ENCODE measurements around the gene RAB13. TPM values are rescaled to one million over a fixed set of nuclear protein-coding genes. Genes with fewer than 3 reads are reported as not detected.

RAB13 gene
- total and polyA plus RNA-seq, 12 donors: 42.9 to 114 (median 58.1) TPM

GRCh38 chr1:153970346-153970745, 15.8 kb downstream of the RAB13 start:
- Histone ChIP-seq H3K27ac (no peak overlapping the region), H3K36me3 (peaks cover 0 to 28% (median 21%) of the 10 kb centered on the region in 9 donors), H3K4me1 (peaks cover 11 to 43% (median 21%) of the 10 kb centered on the region in 9 donors), H3K9me3 (no peaks in the 10 kb centered on the region), H3K4me3 (no peak overlapping the region), H3K27me3 (no peaks in the 10 kb centered on the region)
- DNase-seq (no peak), ATAC-seq (no peak)
- TF ChIP-seq, protein P1, sequence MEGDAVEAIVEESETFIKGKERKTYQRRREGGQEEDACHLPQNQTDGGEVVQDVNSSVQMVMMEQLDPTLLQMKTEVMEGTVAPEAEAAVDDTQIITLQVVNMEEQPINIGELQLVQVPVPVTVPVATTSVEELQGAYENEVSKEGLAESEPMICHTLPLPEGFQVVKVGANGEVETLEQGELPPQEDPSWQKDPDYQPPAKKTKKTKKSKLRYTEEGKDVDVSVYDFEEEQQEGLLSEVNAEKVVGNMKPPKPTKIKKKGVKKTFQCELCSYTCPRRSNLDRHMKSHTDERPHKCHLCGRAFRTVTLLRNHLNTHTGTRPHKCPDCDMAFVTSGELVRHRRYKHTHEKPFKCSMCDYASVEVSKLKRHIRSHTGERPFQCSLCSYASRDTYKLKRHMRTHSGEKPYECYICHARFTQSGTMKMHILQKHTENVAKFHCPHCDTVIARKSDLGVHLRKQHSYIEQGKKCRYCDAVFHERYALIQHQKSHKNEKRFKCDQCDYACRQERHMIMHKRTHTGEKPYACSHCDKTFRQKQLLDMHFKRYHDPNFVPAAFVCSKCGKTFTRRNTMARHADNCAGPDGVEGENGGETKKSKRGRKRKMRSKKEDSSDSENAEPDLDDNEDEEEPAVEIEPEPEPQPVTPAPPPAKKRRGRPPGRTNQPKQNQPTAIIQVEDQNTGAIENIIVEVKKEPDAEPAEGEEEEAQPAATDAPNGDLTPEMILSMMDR (IDR thresholded peaks at IDR 0.05): no peak
- intact Hi-C loops (cut with DNase I): no loop called here
- WGBS, 2 donors: 91 to 100% methylated on average over 2 of the region's 2 CpGs

- Histone ChIP-seq H3K9me3 (no peaks in the 10 kb centered on the region), H3K4me3 (no peak overlapping the region), H3K27me3 (no peaks in the 10 kb centered on the region), H3K27ac (peak overlapping the region in 2 of 10 donors; percentile 38 to 97), H3K4me1 (peaks cover 15 to 45% (median 29%) of the 10 kb centered on the region in 9 donors), H3K36me3 (peaks cover 0 to 15% (median 10%) of the 10 kb centered on the region in 9 donors)
- ATAC-seq (no peak), DNase-seq (no peak)
- intact Hi-C loops (cut with DNase I): loop anchor here in 1 of 10 donors (5.0 kb wide), 1 partner anchor 172 kb away; no protein-coding TSS in a partner anchor
- WGBS, 2 donors: 89 to 96% methylated on average over 2 of the region's 2 CpGs
- TF ChIP-seq, protein P1 (IDR thresholded peaks at IDR 0.05): no peak
These were observed 17.2 kb downstream of the RAB13 start for GRCh38 chr1:153968972-153969371.

DNA sequence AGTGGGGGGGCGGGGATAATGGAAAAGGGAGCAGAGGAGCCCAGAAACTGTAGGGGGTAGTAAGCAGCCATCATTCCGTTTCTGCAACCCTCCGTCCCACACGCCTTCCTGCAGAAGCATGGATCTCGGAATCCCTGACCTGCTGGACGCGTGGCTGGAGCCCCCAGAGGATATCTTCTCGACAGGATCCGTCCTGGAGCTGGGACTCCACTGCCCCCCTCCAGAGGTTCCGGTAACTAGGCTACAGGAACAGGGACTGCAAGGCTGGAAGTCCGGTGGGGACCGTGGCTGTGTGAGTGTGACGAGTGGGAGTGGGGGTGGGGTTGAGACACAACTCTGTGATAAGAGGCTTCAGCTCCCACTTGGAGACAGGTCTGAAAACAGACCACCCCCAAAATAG, 17.7 kb downstream of the RAB13 start:
- Histone ChIP-seq H3K4me1 (peaks cover 15 to 47% (median 31%) of the 10 kb centered on the region in 9 donors), H3K36me3 (peaks cover 0 to 9% (median 4%) of the 10 kb centered on the region in 9 donors), H3K9me3 (no peaks in the 10 kb centered on the region), H3K27me3 (no peaks in the 10 kb centered on the region), H3K27ac (peak overlapping the region in 5 of 10 donors; percentile 92 to 97 (median 94)), H3K4me3 (peak overlapping the region in 9 of 10 donors; percentile 48 to 91 (median 69))
- TF ChIP-seq, protein P1 (IDR thresholded peaks at IDR 0.05): no peak
- ATAC-seq (no peak), DNase-seq (no peak)
- WGBS, 2 donors: 8 to 10% methylated on average over 12 to 13 of the region's 13 CpGs
- intact Hi-C loops (cut with DNase I): loop anchor here in 1 of 10 donors (5.0 kb wide), 1 partner anchor 171 kb away; no protein-coding TSS in a partner anchor

DNA sequence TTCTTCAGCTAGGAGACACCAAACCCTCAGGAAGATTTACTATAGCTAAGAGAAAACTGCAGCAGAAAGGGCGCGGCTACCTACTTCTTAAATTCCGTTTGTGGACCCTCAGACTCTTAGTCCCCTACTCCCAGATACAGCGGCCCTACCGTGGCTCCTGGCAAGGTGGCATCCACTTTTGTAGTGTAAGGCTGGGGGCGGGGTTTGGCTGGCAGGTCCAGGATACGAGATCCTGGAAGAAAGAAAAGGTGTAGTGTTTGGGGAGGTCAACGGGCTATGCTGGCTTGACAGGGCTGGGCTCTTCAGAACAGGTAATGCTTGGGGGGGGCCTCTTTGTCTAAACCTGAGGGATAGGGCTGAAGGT, 18.2 kb downstream of the RAB13 start:
- intact Hi-C loops (cut with DNase I): loop anchor here in 1 of 10 donors (5.0 kb wide), 1 partner anchor 171 kb away; no protein-coding TSS in a partner anchor
- WGBS, 2 donors: 1 to 2% methylated on average over 8 of the region's 8 CpGs
- ATAC-seq: no peak
- Histone ChIP-seq H3K27ac (peak overlapping the region; percentile 80 to 97 (median 94)), H3K9me3 (no peaks in the 10 kb centered on the region), H3K27me3 (no peaks in the 10 kb centered on the region), H3K4me3 (peak overlapping the region; percentile 24 to 91 (median 67)), H3K36me3 (peaks cover 0 to 6% (median 0%) of the 10 kb centered on the region in 9 donors), H3K4me1 (peaks cover 15 to 47% (median 31%) of the 10 kb centered on the region in 9 donors)
- TF ChIP-seq, protein P1 (IDR thresholded peaks at IDR 0.05): peak in 1 of 9 donors; percentile 2
- DNase-seq: no peak

Data from heart right ventricle (tissue), 16 donors.